MCF 10A (cell line): ENCODE results near the gene TNFRSF18. TPM values are rescaled to one million over a fixed set of nuclear protein-coding genes. Genes with fewer than 3 reads are reported as not detected.
"Not testable (repeated sequence)": the region's sequence is repeated elsewhere in the genome, so short reads cannot be mapped to it uniquely, and the experiment has no call there.

Experiments
- BruUV-seq: library from RNA; stranded (reverse); fragments of 400-500 nt; replicated peaks from 2 replicates; lab custom pipeline; 2021; lab: Mats Ljungman, UMichigan
- CTCF ChIA-PET: fragments of 300-600 bp; sonication (Branson Sonifier 250); formaldehyde crosslinking; extraction: SDS; loops from one replicate; lab custom pipeline; 2021; ENCODE audit warnings: antibody characterized with exemption, inconsistent platforms; lab: Yijun Ruan, JAX
- POLR2A ChIA-PET: fragments of 300-600, 350-650 bp; sonication (Branson Sonifier 250); formaldehyde crosslinking; extraction: SDS; loops from one replicate; lab custom pipeline; 2020; ENCODE audit warnings: antibody characterized with exemption, inconsistent platforms; lab: Yijun Ruan, JAX
- DNase-seq: peaks from one replicate; pipeline ENCODE4 v3.0.0-alpha.2; 2018; ENCODE audit not compliant: unreplicated experiment
- H3K27ac Mint-ChIP-seq: one replicate; pipeline ENCODE4 v1.8.0; 2022; ENCODE audit warnings: mild to moderate bottlenecking, low read depth, mixed read lengths; ENCODE audit not compliant: unreplicated experiment
- H3K27me3 Mint-ChIP-seq: one replicate; pipeline ENCODE4 v1.8.0; 2022; ENCODE audit warnings: mixed read lengths; ENCODE audit not compliant: insufficient read depth, unreplicated experiment
- H3K36me3 Mint-ChIP-seq: one replicate; pipeline ENCODE4 v1.8.0; 2022; ENCODE audit warnings: mild to moderate bottlenecking, moderate library complexity, mixed read lengths; ENCODE audit not compliant: insufficient read depth, unreplicated experiment
- H3K4me1 Mint-ChIP-seq: one replicate; pipeline ENCODE4 v1.8.0; 2022; ENCODE audit warnings: mixed read lengths; ENCODE audit not compliant: insufficient read depth, unreplicated experiment
- H3K4me3 Mint-ChIP-seq: one replicate; pipeline ENCODE4 v1.8.0; 2022; ENCODE audit warnings: mild to moderate bottlenecking, moderate library complexity, mixed read lengths; ENCODE audit not compliant: unreplicated experiment
- H3K9me3 Mint-ChIP-seq: one replicate; pipeline ENCODE4 v1.8.0; 2022; ENCODE audit warnings: mixed read lengths; ENCODE audit not compliant: unreplicated experiment
- CTCF ChIP-seq: fragments of 200-600 bp; IDR thresholded peaks from one replicate; pipeline ENCODE4 v1.8.0; 2022; ENCODE audit warnings: antibody characterized with exemption, mild to moderate bottlenecking; ENCODE audit not compliant: unreplicated experiment
- intact Hi-C: fragments of 100-400 bp; cut with micrococcal nuclease; formaldehyde crosslinking; loops from 2 replicates; pipeline ENCODE4 v1.14.1; 2022
- total RNA-seq: library from RNA; stranded (reverse); gene quantifications from 2 replicates; pipeline ENCODE4 v1.2.3, GENCODE V29; 2022

Gene TNFRSF18
- total RNA-seq, 1 experiment from 2014 or later = not detected

- intact Hi-C loops = no loop called here
- Mint-ChIP-seq H3K27me3 (peaks cover 14% of the 10 kb centered on the region), H3K9me3 (no peaks in the 10 kb centered on the region), H3K36me3 (no peaks in the 10 kb centered on the region), H3K4me3 (no peak overlapping the region), H3K27ac (no peak overlapping the region), H3K4me1 (no peaks in the 10 kb centered on the region)
- no TSS peak for BruUV-seq
- no peak for TF ChIP-seq CTCF
- POLR2A ChIA-PET = no interaction called here
- CTCF ChIA-PET = no interaction called here
- no peak for DNase-seq
These were observed 28.8 kb downstream of the TNFRSF18 start for GRCh38 chr1:1177452-1178206.

GRCh38 chr1:1176931-1177330, 29.5 kb downstream of the TNFRSF18 start:
- DNase-seq = no peak
- H3K27me3 Mint-ChIP-seq = peaks cover 14% of the 10 kb centered on the region
- H3K4me1 Mint-ChIP-seq = no peaks in the 10 kb centered on the region
- POLR2A ChIA-PET = no interaction called here
- H3K9me3 Mint-ChIP-seq = no peaks in the 10 kb centered on the region
- no peak overlapping the region for H3K4me3 Mint-ChIP-seq
- no peak for TF ChIP-seq CTCF
- no peak overlapping the region for H3K27ac Mint-ChIP-seq
- H3K36me3 Mint-ChIP-seq = no peaks in the 10 kb centered on the region
- CTCF ChIA-PET = no interaction called here
- intact Hi-C loops = no loop called here
- no TSS peak for BruUV-seq

GRCh38 chr1:1176063-1176761, 30.2 kb downstream of the TNFRSF18 start:
- DNase-seq, H3K36me3 Mint-ChIP-seq, intact Hi-C loops, H3K27ac Mint-ChIP-seq, CTCF ChIA-PET, POLR2A ChIA-PET, H3K4me3 Mint-ChIP-seq, H3K4me1 Mint-ChIP-seq, H3K9me3 Mint-ChIP-seq, BruUV-seq: not testable (repeated sequence)
- peaks cover 14% of the 10 kb centered on the region for H3K27me3 Mint-ChIP-seq

- DNase-seq = no peak
- Mint-ChIP-seq H3K27me3 (peaks cover 14% of the 10 kb centered on the region), H3K9me3 (no peaks in the 10 kb centered on the region), H3K36me3 (no peaks in the 10 kb centered on the region), H3K4me1 (no peaks in the 10 kb centered on the region), H3K27ac (no peak overlapping the region), H3K4me3 (no peak overlapping the region)
- intact Hi-C loops = no loop called here
- ChIA-PET CTCF (interaction anchor here (0.9 kb wide), 1 partner anchor 53 kb away, joined by 4 read pairs; no protein-coding TSS in a partner anchor), POLR2A (interaction anchor here (1.2 kb wide), 1 partner anchor 32 kb away, joined by 3 read pairs; no protein-coding TSS in a partner anchor)
- TF ChIP-seq CTCF = no peak
- no TSS peak for BruUV-seq
These were observed 30.9 kb downstream of the TNFRSF18 start for GRCh38 chr1:1175221-1176062.
